Measurements from ENCODE around the gene PLCL2. TPM values are rescaled to one million over a fixed set of nuclear protein-coding genes. Genes with fewer than 3 reads are reported as not detected.

Gene PLCL2
- total and polyA plus RNA-seq, 2 donors (not counting 3 experiments of a cell fraction or from before 2014, with no cell fraction given), result 2.3 to 10.7 TPM

DNA sequence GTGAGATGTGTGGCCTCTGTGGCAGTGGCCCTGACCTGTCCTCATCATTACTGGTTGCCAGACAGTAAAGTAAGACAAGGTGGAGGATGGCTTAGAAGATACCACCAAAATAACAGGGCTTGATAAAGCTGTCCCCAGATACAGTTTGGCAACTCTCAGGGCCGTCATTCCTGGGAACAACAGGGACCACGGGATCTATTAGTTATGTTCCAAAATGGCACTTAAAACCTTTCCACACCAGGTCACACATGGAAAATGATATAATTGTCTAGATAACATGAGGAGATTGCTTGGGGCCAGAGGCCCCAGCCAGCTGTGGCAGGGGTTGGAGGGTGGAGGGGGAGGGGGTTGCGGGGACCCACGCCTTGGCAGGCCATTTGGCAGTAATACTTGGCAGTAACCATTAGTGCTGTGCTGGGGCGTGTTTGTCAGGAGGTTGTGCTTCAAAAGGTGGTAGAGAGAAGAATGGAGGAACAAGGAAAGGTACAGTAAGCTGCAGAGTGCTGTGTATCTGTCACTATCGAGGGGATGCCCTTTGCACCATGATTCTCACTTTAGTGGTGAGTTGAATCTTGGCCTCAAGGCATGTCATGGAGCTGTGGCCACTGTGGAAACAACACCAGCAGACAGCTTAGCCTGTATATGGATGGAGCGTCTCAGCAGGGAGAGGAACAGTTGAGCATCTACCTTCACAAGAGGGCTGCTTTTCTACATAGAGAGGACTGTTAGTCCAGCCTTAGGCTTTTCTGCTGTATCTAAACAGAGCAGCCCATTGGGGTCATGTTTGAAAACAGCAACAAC is 14.0 kb downstream of the PLCL2 start:
- dilution Hi-C loops (cut with MboI; ENCODE audit: extremely low pct_ligation_motif_present, low sequenced_read_pairs), result no loop called here
- Histone ChIP-seq H3K4me3 (replicated peaks in 1 of 3; ENCODE audit: insufficient read depth in 1 of 3, low read depth in 1 of 3, low read length in 3 of 3) (no peak overlapping the region), H3K4me1 (ENCODE audit: control insufficient read depth, extremely low read depth, insufficient read depth, low read length) (no peaks in the 10 kb centered on the region), H4K20me1 (replicated peaks; ENCODE audit: control insufficient read depth, extremely low read depth, insufficient read depth, low read length) (no peaks in the 10 kb centered on the region), H3K36me3 (ENCODE audit: control insufficient read depth in 2 of 2, extremely low read depth in 1 of 2, insufficient read depth in 2 of 2, low read length in 2 of 2) (no peaks in the 10 kb centered on the region), H3K27ac (ENCODE audit: insufficient read depth, low read depth, low read length) (no peak overlapping the region), H3K9ac (replicated peaks; ENCODE audit: extremely low read depth, insufficient read depth, low read length) (no peak overlapping the region), H3K4me2 (ENCODE audit: insufficient read depth, low read length) (no peak overlapping the region), H3K9me1 (replicated peaks; ENCODE audit: control insufficient read depth, extremely low read depth, insufficient read depth, low read length) (no peaks in the 10 kb centered on the region), H2AFZ (ENCODE audit: low read depth, low read length) (no peak overlapping the region), H3K79me2 (ENCODE audit: control insufficient read depth, insufficient read depth, low read length) (peaks cover 6% of the 10 kb centered on the region), H3K9me3 (replicated peaks; ENCODE audit: control insufficient read depth, insufficient read depth, low read length) (no peaks in the 10 kb centered on the region), H3K27me3 (ENCODE audit: control insufficient read depth in 2 of 2, insufficient read depth in 2 of 2, low read length in 2 of 2) (no peaks in the 10 kb centered on the region)
- ChIA-PET CTCF (no interaction called here), POLR2A (no interaction called here)
- FAIRE-seq (no peak), DNase-seq (ENCODE audit: low read depth, low spot score) (no peak)
- intact Hi-C loops (cut with micrococcal nuclease), result no loop called here
- BruUV-seq (replicated peaks), result no TSS peak
- TF ChIP-seq GATA2 (IDR thresholded peaks at IDR 0.05; ENCODE audit: insufficient read depth, insufficient read length, low read depth, low read length) (no peak), EZH2 (IDR thresholded peaks at IDR 0.05; ENCODE audit: borderline replicate concordance, low read depth, low read length, severe bottlenecking) (no peak), MYC (IDR thresholded peaks at IDR 0.05; ENCODE audit: low read depth, low read length) (no peak), JUN (IDR thresholded peaks at IDR 0.05; ENCODE audit: borderline replicate concordance, insufficient read depth, insufficient read length, low read depth) (no peak), FOS (IDR thresholded peaks at IDR 0.05; ENCODE audit: borderline replicate concordance, insufficient read depth, low read length) (no peak), POLR2A (IDR thresholded peaks at IDR 0.05; ENCODE audit: low read depth, low read length) (no peak), POLR2AphosphoS5 (IDR thresholded peaks at IDR 0.05; ENCODE audit: insufficient read depth, low read depth, low read length) (no peak)
- TF ChIP-seq, protein P1, sequence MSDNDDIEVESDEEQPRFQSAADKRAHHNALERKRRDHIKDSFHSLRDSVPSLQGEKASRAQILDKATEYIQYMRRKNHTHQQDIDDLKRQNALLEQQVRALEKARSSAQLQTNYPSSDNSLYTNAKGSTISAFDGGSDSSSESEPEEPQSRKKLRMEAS (IDR thresholded peaks at IDR 0.05; ENCODE audit: insufficient read depth, insufficient read length), result no peak
- TF ChIP-seq, protein P2, sequence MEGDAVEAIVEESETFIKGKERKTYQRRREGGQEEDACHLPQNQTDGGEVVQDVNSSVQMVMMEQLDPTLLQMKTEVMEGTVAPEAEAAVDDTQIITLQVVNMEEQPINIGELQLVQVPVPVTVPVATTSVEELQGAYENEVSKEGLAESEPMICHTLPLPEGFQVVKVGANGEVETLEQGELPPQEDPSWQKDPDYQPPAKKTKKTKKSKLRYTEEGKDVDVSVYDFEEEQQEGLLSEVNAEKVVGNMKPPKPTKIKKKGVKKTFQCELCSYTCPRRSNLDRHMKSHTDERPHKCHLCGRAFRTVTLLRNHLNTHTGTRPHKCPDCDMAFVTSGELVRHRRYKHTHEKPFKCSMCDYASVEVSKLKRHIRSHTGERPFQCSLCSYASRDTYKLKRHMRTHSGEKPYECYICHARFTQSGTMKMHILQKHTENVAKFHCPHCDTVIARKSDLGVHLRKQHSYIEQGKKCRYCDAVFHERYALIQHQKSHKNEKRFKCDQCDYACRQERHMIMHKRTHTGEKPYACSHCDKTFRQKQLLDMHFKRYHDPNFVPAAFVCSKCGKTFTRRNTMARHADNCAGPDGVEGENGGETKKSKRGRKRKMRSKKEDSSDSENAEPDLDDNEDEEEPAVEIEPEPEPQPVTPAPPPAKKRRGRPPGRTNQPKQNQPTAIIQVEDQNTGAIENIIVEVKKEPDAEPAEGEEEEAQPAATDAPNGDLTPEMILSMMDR (IDR thresholded peaks at IDR 0.05; ENCODE audit: extremely low read depth in 1 of 2, insufficient read depth in 1 of 2, low read depth in 1 of 2, low read length in 2 of 2), result no peak
